ENCODE results near the gene PLA2G4D. TPM values are rescaled to one million over a fixed set of nuclear protein-coding genes. Genes with fewer than 3 reads are reported as not detected.

Gene PLA2G4D
- total and polyA plus RNA-seq, 2 donors (not counting 1 experiment from before 2014, with no cell fraction given) = not detected

- no peaks in the 10 kb centered on the region for H4K20me1 ChIP-seq (ENCODE audit: control insufficient read depth, extremely low read depth, insufficient read depth, low read length)
- TF ChIP-seq EZH2 (IDR thresholded peaks at IDR 0.05; ENCODE audit: low read length, missing control alignments) = no peak
- TF ChIP-seq CTCF (conservative IDR thresholded peaks at IDR 0.05 in 1 of 2, IDR thresholded peaks at IDR 0.05 in 1 of 2; ENCODE audit: low read depth in 1 of 2, low read length in 2 of 2) = no peak
- H3K9ac ChIP-seq (ENCODE audit: insufficient read depth, low read length) = no peak overlapping the region
- H3K4me3 ChIP-seq (replicated peaks in 1 of 4; ENCODE audit: control extremely low read depth in 1 of 4, insufficient read depth in 1 of 4, low read depth in 3 of 4, low read length in 4 of 4) = no peak overlapping the region
- H3K36me3 ChIP-seq (ENCODE audit: control insufficient read depth, insufficient read depth, low read length) = no peaks in the 10 kb centered on the region
- peaks cover 5% of the 10 kb centered on the region for H3K4me1 ChIP-seq (ENCODE audit: control insufficient read depth, extremely low read depth, insufficient read depth, low read length)
- no peaks in the 10 kb centered on the region for H3K9me3 ChIP-seq (ENCODE audit: control insufficient read depth, insufficient read depth, low read depth, low read length)
- no peak overlapping the region for H2AFZ ChIP-seq (ENCODE audit: low read length)
- no peak overlapping the region for H3K4me2 ChIP-seq (ENCODE audit: extremely low read depth, insufficient read depth, low read length)
- H3K27me3 ChIP-seq (ENCODE audit: control insufficient read depth, insufficient read depth, low read length) = peaks cover 16% of the 10 kb centered on the region
- H3K79me2 ChIP-seq (ENCODE audit: control insufficient read depth, insufficient read depth, low read length) = no peaks in the 10 kb centered on the region
- no peak for DNase-seq (ENCODE audit: low read depth in 2 of 2)
- no peak overlapping the region for H3K27ac ChIP-seq (ENCODE audit: insufficient read depth, low read length)
Observed at GRCh38 chr15:42053914-42054313, 40.4 kb downstream of the PLA2G4D start.

- Histone ChIP-seq H3K4me1 (ENCODE audit: control insufficient read depth, extremely low read depth, insufficient read depth, low read length) (peaks cover 5% of the 10 kb centered on the region), H4K20me1 (ENCODE audit: control insufficient read depth, extremely low read depth, insufficient read depth, low read length) (no peaks in the 10 kb centered on the region), H3K27ac (ENCODE audit: insufficient read depth, low read length) (no peak overlapping the region), H3K9me3 (ENCODE audit: control insufficient read depth, insufficient read depth, low read depth, low read length) (no peaks in the 10 kb centered on the region), H3K4me2 (ENCODE audit: extremely low read depth, insufficient read depth, low read length) (no peak overlapping the region), H3K36me3 (ENCODE audit: control insufficient read depth, insufficient read depth, low read length) (no peaks in the 10 kb centered on the region), H3K79me2 (ENCODE audit: control insufficient read depth, insufficient read depth, low read length) (no peaks in the 10 kb centered on the region), H2AFZ (ENCODE audit: low read length) (no peak overlapping the region), H3K27me3 (ENCODE audit: control insufficient read depth, insufficient read depth, low read length) (peaks cover 16% of the 10 kb centered on the region), H3K4me3 (replicated peaks in 1 of 4; ENCODE audit: control extremely low read depth in 1 of 4, insufficient read depth in 1 of 4, low read depth in 3 of 4, low read length in 4 of 4) (no peak overlapping the region), H3K9ac (ENCODE audit: insufficient read depth, low read length) (no peak overlapping the region)
- no peak for TF ChIP-seq CTCF (conservative IDR thresholded peaks at IDR 0.05 in 1 of 2, IDR thresholded peaks at IDR 0.05 in 1 of 2; ENCODE audit: low read depth in 1 of 2, low read length in 2 of 2)
- no peak for TF ChIP-seq EZH2 (IDR thresholded peaks at IDR 0.05; ENCODE audit: low read length, missing control alignments)
- DNase-seq (ENCODE audit: low read depth in 2 of 2) = no peak
Observed at GRCh38 chr15:42053010-42053409, 41.4 kb downstream of the PLA2G4D start.

GRCh38 chr15:42050484-42051255 lies 43.7 kb downstream of the PLA2G4D start:
- no peak overlapping the region for H3K4me3 ChIP-seq (replicated peaks in 1 of 4; ENCODE audit: control extremely low read depth in 1 of 4, insufficient read depth in 1 of 4, low read depth in 3 of 4, low read length in 4 of 4)
- H3K9me3 ChIP-seq (ENCODE audit: control insufficient read depth, insufficient read depth, low read depth, low read length) = no peaks in the 10 kb centered on the region
- H3K79me2 ChIP-seq (ENCODE audit: control insufficient read depth, insufficient read depth, low read length) = no peaks in the 10 kb centered on the region
- H4K20me1 ChIP-seq (ENCODE audit: control insufficient read depth, extremely low read depth, insufficient read depth, low read length) = no peaks in the 10 kb centered on the region
- H3K36me3 ChIP-seq (ENCODE audit: control insufficient read depth, insufficient read depth, low read length) = no peaks in the 10 kb centered on the region
- H2AFZ ChIP-seq (ENCODE audit: low read length) = no peak overlapping the region
- H3K27ac ChIP-seq (ENCODE audit: insufficient read depth, low read length) = no peak overlapping the region
- H3K4me2 ChIP-seq (ENCODE audit: extremely low read depth, insufficient read depth, low read length) = no peak overlapping the region
- H3K27me3 ChIP-seq (ENCODE audit: control insufficient read depth, insufficient read depth, low read length) = peaks cover 21% of the 10 kb centered on the region
- no peak overlapping the region for H3K9ac ChIP-seq (ENCODE audit: insufficient read depth, low read length)
- DNase-seq (ENCODE audit: low read depth in 2 of 2) = no peak
- no peaks in the 10 kb centered on the region for H3K4me1 ChIP-seq (ENCODE audit: control insufficient read depth, extremely low read depth, insufficient read depth, low read length)
- TF ChIP-seq CTCF (conservative IDR thresholded peaks at IDR 0.05 in 1 of 2, IDR thresholded peaks at IDR 0.05 in 1 of 2; ENCODE audit: low read depth in 1 of 2, low read length in 2 of 2) (no peak), EZH2 (IDR thresholded peaks at IDR 0.05; ENCODE audit: low read length, missing control alignments) (no peak)
